Left forelimb (tissue), 1 donor: Measurements from ENCODE around the gene EIF3M.
"Not testable (repeated sequence)": the region's sequence is repeated elsewhere in the genome, so short reads cannot be mapped to it uniquely, and the experiment has no call there.

Source experiments
- DNase-seq: peaks from one replicate; pipeline ENCODE4 v3.0.0-alpha.2; 2018; ENCODE audit warnings: low spot score

Gene EIF3M

GRCh38 chr11:32596114-32596513 lies 12.5 kb downstream of the EIF3M start:
- not testable (repeated sequence) for DNase-seq

GRCh38 chr11:32597921-32598320 lies 14.3 kb downstream of the EIF3M start:
- no peak for DNase-seq

- no peak for DNase-seq
These were observed 19.2 kb downstream of the EIF3M start for GRCh38 chr11:32602657-32603415.

GRCh38 chr11:32606220-32606619 lies 22.6 kb downstream of the EIF3M start:
- DNase-seq: no peak

- not testable (repeated sequence) for DNase-seq
These were observed 25.2 kb downstream of the EIF3M start for GRCh38 chr11:32608826-32609225.

GRCh38 chr11:32610797-32611352 lies 27.2 kb downstream of the EIF3M start:
- DNase-seq: no peak

GRCh38 chr11:32613500-32614151 lies 30.0 kb downstream of the EIF3M start:
- no peak for DNase-seq

GRCh38 chr11:32615422-32615821 lies 31.8 kb downstream of the EIF3M start:
- DNase-seq: no peak

GRCh38 chr11:32616903-32617302 lies 33.3 kb downstream of the EIF3M start:
- no peak for DNase-seq

GRCh38 chr11:32630844-32631243 lies 47.2 kb downstream of the EIF3M start:
- DNase-seq: no peak

GRCh38 chr11:32635819-32636218 lies 52.2 kb downstream of the EIF3M start:
- DNase-seq: no peak

GRCh38 chr11:32641361-32641760 lies 57.7 kb downstream of the EIF3M start:
- no peak for DNase-seq

- DNase-seq: no peak
These were observed 59.9 kb downstream of the EIF3M start for GRCh38 chr11:32643526-32643925.
